GM23338 (cell line): ENCODE results near the gene CDH8. TPM values are rescaled to one million over a fixed set of nuclear protein-coding genes. Genes with fewer than 3 reads are reported as not detected.
A peak's percentile ranks its signal among the peaks of the same experiment; 100 is the strongest.

Experiments
- ATAC-seq: fragments of 200-7000 bp; cut with Tn5 transposase; 3 replicates; pipeline ENCODE4 v1.9.1; 2020
- DNase-seq: peaks from one replicate; pipeline ENCODE4 v3.0.0-alpha.2; 2015; ENCODE audit warnings: low spot score
- H2AFZ ChIP-seq: fragments of 200-600 bp; sonication (generic); 2 replicates; pipeline ENCODE4 v1.8.0; 2016; ENCODE audit warnings: antibody characterized with exemption, mild to moderate bottlenecking, moderate library complexity
- H3F3A ChIP-seq: fragments of 200-600 bp; sonication (generic); replicated peaks from 2 replicates; pipeline ENCODE4 v1.8.0; 2017; ENCODE audit warnings: antibody characterized with exemption, mixed run types, low read depth
- H3K27ac ChIP-seq: fragments of 200-600 bp; sonication (generic); 2 replicates; pipeline ENCODE4 v1.6.1; 2016; ENCODE audit warnings: low read depth
- H3K27me3 ChIP-seq: fragments of 200-600 bp; sonication (generic); 2 replicates; pipeline ENCODE4 v1.8.0; 2016; ENCODE audit warnings: mild to moderate bottlenecking, mixed run types, moderate library complexity; ENCODE audit not compliant: insufficient read depth
- H3K36me3 ChIP-seq: fragments of 200-600 bp; sonication (generic); 2 replicates; pipeline ENCODE4 v1.8.0; 2016; ENCODE audit warnings: mild to moderate bottlenecking; ENCODE audit not compliant: insufficient read depth
- H3K4me1 ChIP-seq: fragments of 200-600 bp; sonication (generic); 2 replicates; pipeline ENCODE4 v1.8.0; 2016; ENCODE audit warnings: mild to moderate bottlenecking, moderate library complexity; ENCODE audit not compliant: insufficient read depth
- H3K4me2 ChIP-seq: fragments of 200-600 bp; sonication (generic); 2 replicates; pipeline ENCODE4 v1.7.1; 2017; ENCODE audit warnings: mixed run types
- H3K4me3 ChIP-seq: fragments of 200-600 bp; sonication (generic); 2 replicates; pipeline ENCODE4 v1.6.1; 2016; ENCODE audit warnings: mixed run types
- H3K79me2 ChIP-seq: fragments of 200-600 bp; sonication (generic); replicated peaks from 2 replicates; pipeline ENCODE4 v1.8.0; 2017; ENCODE audit warnings: mild to moderate bottlenecking; ENCODE audit not compliant: insufficient read depth
- H3K9me2 ChIP-seq: fragments of 200-600 bp; sonication (generic); 2 replicates; pipeline ENCODE4 v1.8.0; 2017; ENCODE audit not compliant: insufficient read depth
- H4K20me1 ChIP-seq: fragments of 200-600 bp; sonication (generic); replicated peaks from 2 replicates; pipeline ENCODE4 v1.8.0; 2017; ENCODE audit warnings: mild to moderate bottlenecking; ENCODE audit not compliant: insufficient read depth
- H3K27ac Mint-ChIP-seq: 2 replicates; pipeline ENCODE4 v1.8.0; 2020; ENCODE audit warnings: inconsistent platforms, mild to moderate bottlenecking, moderate library complexity, mixed read lengths
- H3K27me3 Mint-ChIP-seq: 3 replicates; pipeline ENCODE4 v1.8.0; 2022; ENCODE audit warnings: low read depth, mild to moderate bottlenecking, moderate library complexity, mixed read lengths, inconsistent platforms; ENCODE audit not compliant: insufficient read depth, poor library complexity
- H3K36me3 Mint-ChIP-seq: 3 replicates; pipeline ENCODE4 v1.8.0; 2021; ENCODE audit warnings: low read depth, mild to moderate bottlenecking, inconsistent platforms, moderate library complexity, mixed read lengths
- H3K4me1 Mint-ChIP-seq: 3 replicates; pipeline ENCODE4 v1.8.0; 2020; ENCODE audit warnings: mild to moderate bottlenecking, inconsistent platforms, mixed read lengths
- H3K4me3 Mint-ChIP-seq: 3 replicates; pipeline ENCODE4 v1.8.0; 2021; ENCODE audit warnings: moderate library complexity, mild to moderate bottlenecking, inconsistent platforms, mixed read lengths
- H3K9me3 Mint-ChIP-seq: 3 replicates; pipeline ENCODE4 v1.8.0; 2020; ENCODE audit warnings: moderate library complexity, mild to moderate bottlenecking, inconsistent platforms, mixed read lengths
- CREB1 ChIP-seq: fragments of 250-450 bp; sonication (Bioruptor Pico); IDR thresholded peaks from 2 replicates; pipeline ENCODE4 v1.5.0; 2020; ENCODE audit warnings: low read depth, mild to moderate bottlenecking, moderate library complexity
- EZH2 ChIP-seq: fragments of 200-600 bp; sonication (generic); IDR thresholded peaks from one replicate; pipeline ENCODE4 v1.8.0; 2017; ENCODE audit warnings: antibody characterized with exemption, mild to moderate bottlenecking, low read depth; ENCODE audit not compliant: unreplicated experiment
- EZH2phosphoT487 ChIP-seq: fragments of 200-600 bp; sonication (generic); IDR thresholded peaks from one replicate; pipeline ENCODE4 v1.8.1; 2018; ENCODE audit warnings: antibody characterized with exemption; ENCODE audit not compliant: unreplicated experiment
- JUNB ChIP-seq: IDR thresholded peaks from one replicate; pipeline ENCODE4 v1.6.1; 2016; ENCODE audit warnings: antibody characterized with exemption; ENCODE audit not compliant: unreplicated experiment
- NANOG ChIP-seq: IDR thresholded peaks from 2 replicates; pipeline ENCODE4 v1.6.1; 2016; ENCODE audit warnings: antibody characterized with exemption, borderline replicate concordance
- POLR2AphosphoS5 ChIP-seq: IDR thresholded peaks from 2 replicates; pipeline ENCODE4 v1.6.1; 2016; ENCODE audit warnings: antibody characterized with exemption, low read depth
- STAT1 ChIP-seq: IDR thresholded peaks from one replicate; pipeline ENCODE4 v1.6.1; 2016; ENCODE audit warnings: antibody characterized with exemption; ENCODE audit not compliant: unreplicated experiment
- ZNF114 ChIP-seq: fragments of 250-450 bp; sonication (Bioruptor Pico); IDR thresholded peaks from 2 replicates; pipeline ENCODE4 v1.5.0; 2020; ENCODE audit warnings: mild to moderate bottlenecking, moderate library complexity
- ZNF331 ChIP-seq: fragments of 250-450 bp; sonication (Bioruptor Pico); IDR thresholded peaks from 2 replicates; pipeline ENCODE4 v1.5.0; 2020; ENCODE audit warnings: low read depth, mild to moderate bottlenecking, moderate library complexity
- ZNF462 ChIP-seq: fragments of 250-450 bp; sonication (Bioruptor Pico); IDR thresholded peaks from 2 replicates; pipeline ENCODE4 v1.5.0; 2020; ENCODE audit warnings: mild to moderate bottlenecking, moderate library complexity
- polyA plus RNA-seq: library from polyadenylated mRNA; unstranded; fragments of >200 nt; fragmentation: Nextera tagmentation; extraction: Ambion mirVana; gene quantifications from 2 replicates; pipeline ENCODE4 v1.2.1, GENCODE V29; 2016
- total RNA-seq: library from RNA; depleted of rRNA; stranded (reverse); fragments of >200 nt; shearing (Covaris generic); gene quantifications from 2 replicates; pipeline ENCODE4 v1.2.3, GENCODE V29; 2014
- TF ChIP-seq, protein P1 (sequence below), 2 experiments: fragments of 200-600 bp in 1 of 2; sonication (generic) in 1 of 2; conservative IDR thresholded peaks; 2 replicates each; pipeline versions ENCODE4 v1.5.1 to v1.6.1; 2016 to 2017; ENCODE audit warnings: antibody characterized with exemption in 2 of 2, low read depth in 2 of 2, mild to moderate bottlenecking in 2 of 2, moderate library complexity in 1 of 2
- TF ChIP-seq, protein P2 (sequence below): IDR thresholded peaks from 2 replicates; pipeline ENCODE4 v1.6.1; 2016; ENCODE audit warnings: antibody characterized with exemption
- TF ChIP-seq, protein P3 (sequence below): IDR thresholded peaks from one replicate; pipeline ENCODE4 v1.6.1; 2018; ENCODE audit warnings: antibody characterized with exemption; ENCODE audit not compliant: unreplicated experiment

Gene CDH8
- total and polyA plus RNA-seq, 2 experiments from 2014 or later: 10.2 to 11.7 TPM

DNA sequence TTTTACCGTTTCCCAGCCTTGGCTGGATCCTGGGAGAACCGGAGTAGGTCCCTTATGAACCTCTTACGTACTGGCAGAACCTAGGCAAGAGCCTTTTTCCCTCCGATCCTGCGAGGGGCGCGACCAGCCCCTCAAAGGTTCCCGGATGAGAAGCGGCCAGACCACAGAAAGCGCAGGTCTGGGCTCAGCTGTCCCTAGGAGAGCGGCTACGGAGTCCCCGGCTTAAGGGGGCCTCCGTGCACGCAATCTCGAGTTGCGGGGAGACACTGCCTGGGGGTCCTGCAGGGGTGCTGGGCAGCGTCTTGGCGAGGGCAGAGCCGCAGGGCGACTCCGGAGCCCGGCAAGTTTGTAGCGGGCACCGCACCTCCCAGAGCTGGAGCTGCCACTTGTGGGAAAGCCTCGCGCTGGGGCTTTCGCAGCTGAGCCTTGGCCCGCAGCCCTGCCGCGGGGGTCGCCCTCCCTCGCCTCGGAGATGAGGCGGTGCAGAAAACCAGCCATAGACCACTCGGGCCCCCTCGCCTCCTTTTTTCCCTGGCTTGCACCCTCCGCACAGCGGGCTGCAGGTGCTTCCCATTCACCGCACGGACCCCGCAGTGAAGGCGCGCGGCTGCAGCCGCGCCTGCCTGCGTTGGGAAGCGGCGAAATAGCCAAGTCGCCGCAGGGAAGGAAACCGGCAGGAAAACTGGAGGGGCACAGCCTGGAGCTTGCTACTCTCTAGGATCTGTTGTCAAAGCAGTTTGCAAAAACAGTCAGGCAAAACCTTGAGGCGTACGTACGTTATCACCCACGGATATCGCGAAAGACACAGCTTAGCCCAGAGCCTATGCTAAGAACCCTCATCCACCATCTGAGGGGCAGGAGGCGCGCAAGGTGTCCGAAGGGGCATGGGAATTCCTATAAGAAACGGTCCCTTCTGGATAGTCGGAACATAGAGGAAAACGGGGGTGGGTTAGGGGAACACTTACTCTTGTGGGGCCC is 834 bp downstream of the CDH8 start:
- H3K4me3 ChIP-seq: peak overlapping the region; percentile 71
- Mint-ChIP-seq H3K9me3 (no peaks in the 10 kb centered on the region), H3K27me3 (peaks cover 71% of the 10 kb centered on the region), H3K4me1 (peaks cover 37% of the 10 kb centered on the region), H3K36me3 (no peaks in the 10 kb centered on the region), H3K4me3 (peak overlapping the region; percentile 75), H3K27ac (no peak overlapping the region)
- peak; percentile 76 for ATAC-seq
- peaks cover 37% of the 10 kb centered on the region for H3K4me1 ChIP-seq
- H3K4me2 ChIP-seq: peak overlapping the region; percentile 80
- H3K79me2 ChIP-seq: no peaks in the 10 kb centered on the region
- TF ChIP-seq EZH2 (no peak), ZNF331 (no peak), EZH2phosphoT487 (no peak), JUNB (no peak), CREB1 (CRISPR knock-in tag) (no peak), NANOG (no peak), POLR2AphosphoS5 (no peak), ZNF462 (no peak), ZNF114 (CRISPR knock-in tag) (no peak), STAT1 (no peak)
- TF ChIP-seq, protein P1, sequence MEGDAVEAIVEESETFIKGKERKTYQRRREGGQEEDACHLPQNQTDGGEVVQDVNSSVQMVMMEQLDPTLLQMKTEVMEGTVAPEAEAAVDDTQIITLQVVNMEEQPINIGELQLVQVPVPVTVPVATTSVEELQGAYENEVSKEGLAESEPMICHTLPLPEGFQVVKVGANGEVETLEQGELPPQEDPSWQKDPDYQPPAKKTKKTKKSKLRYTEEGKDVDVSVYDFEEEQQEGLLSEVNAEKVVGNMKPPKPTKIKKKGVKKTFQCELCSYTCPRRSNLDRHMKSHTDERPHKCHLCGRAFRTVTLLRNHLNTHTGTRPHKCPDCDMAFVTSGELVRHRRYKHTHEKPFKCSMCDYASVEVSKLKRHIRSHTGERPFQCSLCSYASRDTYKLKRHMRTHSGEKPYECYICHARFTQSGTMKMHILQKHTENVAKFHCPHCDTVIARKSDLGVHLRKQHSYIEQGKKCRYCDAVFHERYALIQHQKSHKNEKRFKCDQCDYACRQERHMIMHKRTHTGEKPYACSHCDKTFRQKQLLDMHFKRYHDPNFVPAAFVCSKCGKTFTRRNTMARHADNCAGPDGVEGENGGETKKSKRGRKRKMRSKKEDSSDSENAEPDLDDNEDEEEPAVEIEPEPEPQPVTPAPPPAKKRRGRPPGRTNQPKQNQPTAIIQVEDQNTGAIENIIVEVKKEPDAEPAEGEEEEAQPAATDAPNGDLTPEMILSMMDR (conservative IDR thresholded peaks at IDR 0.05; ENCODE audit: low read depth in 2 of 2): no peak
- TF ChIP-seq, protein P2, sequence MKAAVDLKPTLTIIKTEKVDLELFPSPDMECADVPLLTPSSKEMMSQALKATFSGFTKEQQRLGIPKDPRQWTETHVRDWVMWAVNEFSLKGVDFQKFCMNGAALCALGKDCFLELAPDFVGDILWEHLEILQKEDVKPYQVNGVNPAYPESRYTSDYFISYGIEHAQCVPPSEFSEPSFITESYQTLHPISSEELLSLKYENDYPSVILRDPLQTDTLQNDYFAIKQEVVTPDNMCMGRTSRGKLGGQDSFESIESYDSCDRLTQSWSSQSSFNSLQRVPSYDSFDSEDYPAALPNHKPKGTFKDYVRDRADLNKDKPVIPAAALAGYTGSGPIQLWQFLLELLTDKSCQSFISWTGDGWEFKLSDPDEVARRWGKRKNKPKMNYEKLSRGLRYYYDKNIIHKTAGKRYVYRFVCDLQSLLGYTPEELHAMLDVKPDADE: no peak
- TF ChIP-seq, protein P3, sequence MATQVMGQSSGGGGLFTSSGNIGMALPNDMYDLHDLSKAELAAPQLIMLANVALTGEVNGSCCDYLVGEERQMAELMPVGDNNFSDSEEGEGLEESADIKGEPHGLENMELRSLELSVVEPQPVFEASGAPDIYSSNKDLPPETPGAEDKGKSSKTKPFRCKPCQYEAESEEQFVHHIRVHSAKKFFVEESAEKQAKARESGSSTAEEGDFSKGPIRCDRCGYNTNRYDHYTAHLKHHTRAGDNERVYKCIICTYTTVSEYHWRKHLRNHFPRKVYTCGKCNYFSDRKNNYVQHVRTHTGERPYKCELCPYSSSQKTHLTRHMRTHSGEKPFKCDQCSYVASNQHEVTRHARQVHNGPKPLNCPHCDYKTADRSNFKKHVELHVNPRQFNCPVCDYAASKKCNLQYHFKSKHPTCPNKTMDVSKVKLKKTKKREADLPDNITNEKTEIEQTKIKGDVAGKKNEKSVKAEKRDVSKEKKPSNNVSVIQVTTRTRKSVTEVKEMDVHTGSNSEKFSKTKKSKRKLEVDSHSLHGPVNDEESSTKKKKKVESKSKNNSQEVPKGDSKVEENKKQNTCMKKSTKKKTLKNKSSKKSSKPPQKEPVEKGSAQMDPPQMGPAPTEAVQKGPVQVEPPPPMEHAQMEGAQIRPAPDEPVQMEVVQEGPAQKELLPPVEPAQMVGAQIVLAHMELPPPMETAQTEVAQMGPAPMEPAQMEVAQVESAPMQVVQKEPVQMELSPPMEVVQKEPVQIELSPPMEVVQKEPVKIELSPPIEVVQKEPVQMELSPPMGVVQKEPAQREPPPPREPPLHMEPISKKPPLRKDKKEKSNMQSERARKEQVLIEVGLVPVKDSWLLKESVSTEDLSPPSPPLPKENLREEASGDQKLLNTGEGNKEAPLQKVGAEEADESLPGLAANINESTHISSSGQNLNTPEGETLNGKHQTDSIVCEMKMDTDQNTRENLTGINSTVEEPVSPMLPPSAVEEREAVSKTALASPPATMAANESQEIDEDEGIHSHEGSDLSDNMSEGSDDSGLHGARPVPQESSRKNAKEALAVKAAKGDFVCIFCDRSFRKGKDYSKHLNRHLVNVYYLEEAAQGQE: no peak
- H4K20me1 ChIP-seq: no peaks in the 10 kb centered on the region
- no peaks in the 10 kb centered on the region for H3K9me2 ChIP-seq
- H3K27ac ChIP-seq: no peak overlapping the region
- H3K27me3 ChIP-seq: peaks cover 75% of the 10 kb centered on the region
- H2AFZ ChIP-seq: peak overlapping the region; percentile 95
- DNase-seq: peak; percentile 84
- no peaks in the 10 kb centered on the region; the same call in 1 of the 2 replicates for H3F3A ChIP-seq
- no peaks in the 10 kb centered on the region for H3K36me3 ChIP-seq
